Measurements from ENCODE around the gene AGBL4. TPM values are rescaled to one million over a fixed set of nuclear protein-coding genes. Genes with fewer than 3 reads are reported as not detected.

The AGBL4 gene
- total RNA-seq, 1 experiment from 2014 or later = not detected

- Histone ChIP-seq H3K36me3 (ENCODE audit: control insufficient read depth in 1 of 2, insufficient read depth in 2 of 2, low read length in 2 of 2) (no peaks in the 10 kb centered on the region), H3K27me3 (ENCODE audit: insufficient read depth, low read length) (peaks cover 41% of the 10 kb centered on the region), H2AFZ (ENCODE audit: low read depth, low read length, poor library complexity, severe bottlenecking) (no peak overlapping the region), H3K4me2 (ENCODE audit: low read length) (no peak overlapping the region), H3K9ac (ENCODE audit: low read length) (no peak overlapping the region), H3K27ac (ENCODE audit: low read depth, low read length) (no peak overlapping the region), H3K9me2 (ENCODE audit: insufficient read depth) (no peaks in the 10 kb centered on the region), H3K9me3 (ENCODE audit: control insufficient read depth in 1 of 2, insufficient read depth in 1 of 2, low read depth in 1 of 2, low read length in 2 of 2) (no peaks in the 10 kb centered on the region), H3K4me3 (replicated peaks in 1 of 2; ENCODE audit: low read depth in 1 of 2, low read length in 2 of 2) (no peak overlapping the region), H3K4me1 (ENCODE audit: control insufficient read depth in 1 of 2, insufficient read depth in 2 of 2, low read length in 2 of 2) (no peaks in the 10 kb centered on the region), H3K79me2 (ENCODE audit: insufficient read depth, low read length) (no peaks in the 10 kb centered on the region), H4K20me1 (ENCODE audit: insufficient read depth) (no peaks in the 10 kb centered on the region)
- TF ChIP-seq TCF7L2 (IDR thresholded peaks at IDR 0.05; ENCODE audit: borderline replicate concordance, extremely low read depth, insufficient read depth, insufficient read length) (no peak), ZNF274 (IDR thresholded peaks at IDR 0.05; ENCODE audit: low read depth, low read length) (no peak), CEBPB (IDR thresholded peaks at IDR 0.05; ENCODE audit: low read depth) (no peak), POLR2A (IDR thresholded peaks at IDR 0.05; ENCODE audit: borderline replicate concordance, extremely low read depth, insufficient read depth, insufficient read length) (no peak), RAD21 (IDR thresholded peaks at IDR 0.05; ENCODE audit: low read depth) (no peak), ZFX (IDR thresholded peaks at IDR 0.05) (no peak), SIN3A (IDR thresholded peaks at IDR 0.05; ENCODE audit: low read depth) (no peak), CTCF (IDR thresholded peaks at IDR 0.05 in 2 of 3, conservative IDR thresholded peaks at IDR 0.05 in 1 of 3; ENCODE audit: borderline replicate concordance in 1 of 3, insufficient read depth in 1 of 3, low read depth in 2 of 3, low read length in 2 of 3) (no peak), YY1 (IDR thresholded peaks at IDR 0.05; ENCODE audit: extremely low read depth, insufficient replicate concordance, low read depth, low read length) (no peak), JUND (IDR thresholded peaks at IDR 0.05) (no peak), CBX3 (IDR thresholded peaks at IDR 0.05; ENCODE audit: low read depth) (no peak), SRF (IDR thresholded peaks at IDR 0.05; ENCODE audit: low read depth) (no peak), FOSL1 (IDR thresholded peaks at IDR 0.05; ENCODE audit: low read depth) (no peak), EZH2 (IDR thresholded peaks at IDR 0.05) (no peak), ELF1 (IDR thresholded peaks at IDR 0.05; ENCODE audit: borderline replicate concordance, low read depth) (no peak), EZH2phosphoT487 (IDR thresholded peaks at IDR 0.05; ENCODE audit: borderline replicate concordance) (no peak), REST (IDR thresholded peaks at IDR 0.05; ENCODE audit: low read depth) (no peak), ZBTB33 (IDR thresholded peaks at IDR 0.05; ENCODE audit: extremely low read depth, insufficient replicate concordance, low read length) (no peak), EGR1 (IDR thresholded peaks at IDR 0.05; ENCODE audit: low read depth) (no peak)
- ChIA-PET RAD21 (ENCODE audit: low non-redundant PET in 1 of 2, low total read pairs in 2 of 2, uncharacterized antibody in 2 of 2, unreplicated experiment in 2 of 2) (no interaction called here), CTCF (interaction anchor here (1.3 kb wide), 1 partner anchor 13 kb away, joined by 6 read pairs; no protein-coding TSS in a partner anchor), POLR2A (no interaction called here)
- ATAC-seq = no peak
- intact Hi-C loops (cut with micrococcal nuclease) = loop anchor here (5.0 kb wide), 1 partner anchor 1657 kb away; no protein-coding TSS in a partner anchor
- BruUV-seq (replicated peaks) = no TSS peak
- DNase-seq (ENCODE audit: low read depth, low spot score) = no peak
Observed at GRCh38 chr1:48675251-48675650, 1348.5 kb downstream of the AGBL4 start.

Data from HCT116 (cell line).